ENCODE measurements around the gene PLD5.

- TF ChIP-seq CTCF (conservative IDR thresholded peaks at IDR 0.05; ENCODE audit: low read depth, low read length) (peak; percentile 42), EZH2 (IDR thresholded peaks at IDR 0.05; ENCODE audit: low read length, unreplicated experiment) (no peak), EZH2phosphoT487 (IDR thresholded peaks at IDR 0.05; ENCODE audit: borderline replicate concordance, low read length) (no peak)
Measured at GRCh38 chr1:242426271-242426905, 98.1 kb downstream of the PLD5 start.

All from PC-3 (cell line).